Gastrocnemius medialis (tissue), 4 donors: ENCODE results near the gene BRIX1. TPM values are rescaled to one million over a fixed set of nuclear protein-coding genes. Genes with fewer than 3 reads are reported as not detected.
A peak's percentile ranks its signal among the peaks of the same experiment; 100 is the strongest.

ENCODE experiments used
- ATAC-seq, 2 donors: fragments of 150-250 bp; one replicate each; pipeline ENCODE4 v1.9.1; 2016
- DNase-seq, 2 donors: peaks; one replicate each; pipeline ENCODE4 v3.0.0-alpha.2; 2019
- H3K27ac ChIP-seq, 4 donors: fragments of 200-600 bp; sonication (generic); 1 replicate in 1 of 4; 2 replicates in 3 of 4; pipeline ENCODE4 v1.5.1; 2016 to 2018; ENCODE audit warnings: mild to moderate bottlenecking in 2 of 4, moderate library complexity in 1 of 4
- H3K27me3 ChIP-seq, 3 donors: fragments of 200-600 bp; sonication (generic) in 2 of 3; 1 replicate in 1 of 3; 2 replicates in 2 of 3; pipeline versions ENCODE4 v1.5.1 to v1.6.0; 2016 to 2019; ENCODE audit warnings: mild to moderate bottlenecking in 1 of 3, moderate library complexity in 1 of 3
- H3K36me3 ChIP-seq, 2 donors: fragments of 200-600 bp; sonication (generic) in 1 of 2; one replicate each; pipeline ENCODE4 v1.5.1; 2017 to 2018
- H3K4me1 ChIP-seq, 2 donors: fragments of 200-600 bp; sonication (generic) in 1 of 2; one replicate each; pipeline ENCODE4 v1.5.1; 2016 to 2017; ENCODE audit warnings: mild to moderate bottlenecking in 2 of 2
- H3K4me3 ChIP-seq, 4 donors: fragments of 200-600 bp; sonication (generic) in 3 of 4; 1 replicate in 1 of 4; 2 replicates in 3 of 4; pipeline ENCODE4 v1.5.1; 2016 to 2019; ENCODE audit warnings: mild to moderate bottlenecking in 2 of 4
- H3K9me3 ChIP-seq, 3 donors: fragments of 200-600 bp; sonication (generic) in 2 of 3; 1 replicate in 1 of 3; 2 replicates in 2 of 3; pipeline ENCODE4 v1.5.1; 2016 to 2019
- POLR2A ChIP-seq, 2 donors: fragments of 450-650 bp; IDR thresholded peaks; one replicate each; pipeline ENCODE4 v1.6.1; 2017; ENCODE audit warnings: antibody characterized with exemption in 2 of 2, mild to moderate bottlenecking in 2 of 2, moderate library complexity in 2 of 2
- in situ Hi-C, 4 donors: fragments of 200-750 bp; cut with MboI; loops; one replicate each; pipeline versions ENCODE4 v1.15.0 to v1.8.0; 2017; ENCODE audit warnings: low sequenced_read_pairs in 4 of 4
- intact Hi-C: fragments of 100-400 bp; cut with DNase I; formaldehyde crosslinking; loops from one replicate; pipeline ENCODE4 v1.15.1; 2023; ENCODE audit warnings: low total_unique reads
- total RNA-seq, 4 donors: library from RNA; depleted of rRNA; stranded (reverse); fragments of >200 nt; gene quantifications; one replicate each; pipeline versions ENCODE4 v1.1.0 to v1.2.3, GENCODE V29; 2016
- TF ChIP-seq, protein P1 (sequence below), 5 experiments: fragments of 450-650 bp in 3 of 5; fragments of 200-600 bp in 2 of 5; sonication (generic) in 2 of 5; IDR thresholded peaks in 4 of 5; conservative IDR thresholded peaks in 1 of 5; 1 replicate in 4 of 5; 2 replicates in 1 of 5; pipeline ENCODE4 v1.5.1; 2016 to 2019; ENCODE audit warnings: antibody characterized with exemption in 5 of 5, mild to moderate bottlenecking in 3 of 5, moderate library complexity in 3 of 5

The BRIX1 gene
- total RNA-seq, 4 donors from 2014 or later = 9.2 to 15.7 (median 12.0) TPM

GRCh38 chr5:34886392-34887119, 29.0 kb upstream of the BRIX1 start:
- intact Hi-C loops = no loop called here
- TF ChIP-seq, protein P1, sequence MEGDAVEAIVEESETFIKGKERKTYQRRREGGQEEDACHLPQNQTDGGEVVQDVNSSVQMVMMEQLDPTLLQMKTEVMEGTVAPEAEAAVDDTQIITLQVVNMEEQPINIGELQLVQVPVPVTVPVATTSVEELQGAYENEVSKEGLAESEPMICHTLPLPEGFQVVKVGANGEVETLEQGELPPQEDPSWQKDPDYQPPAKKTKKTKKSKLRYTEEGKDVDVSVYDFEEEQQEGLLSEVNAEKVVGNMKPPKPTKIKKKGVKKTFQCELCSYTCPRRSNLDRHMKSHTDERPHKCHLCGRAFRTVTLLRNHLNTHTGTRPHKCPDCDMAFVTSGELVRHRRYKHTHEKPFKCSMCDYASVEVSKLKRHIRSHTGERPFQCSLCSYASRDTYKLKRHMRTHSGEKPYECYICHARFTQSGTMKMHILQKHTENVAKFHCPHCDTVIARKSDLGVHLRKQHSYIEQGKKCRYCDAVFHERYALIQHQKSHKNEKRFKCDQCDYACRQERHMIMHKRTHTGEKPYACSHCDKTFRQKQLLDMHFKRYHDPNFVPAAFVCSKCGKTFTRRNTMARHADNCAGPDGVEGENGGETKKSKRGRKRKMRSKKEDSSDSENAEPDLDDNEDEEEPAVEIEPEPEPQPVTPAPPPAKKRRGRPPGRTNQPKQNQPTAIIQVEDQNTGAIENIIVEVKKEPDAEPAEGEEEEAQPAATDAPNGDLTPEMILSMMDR (IDR thresholded peaks at IDR 0.05 in 4 of 5, conservative IDR thresholded peaks at IDR 0.05 in 1 of 5) = no peak
- no peak for TF ChIP-seq POLR2A (IDR thresholded peaks at IDR 0.05)
- DNase-seq (no peak), ATAC-seq (no peak)
- Histone ChIP-seq H3K9me3 (no peaks in the 10 kb centered on the region), H3K4me1 (no peaks in the 10 kb centered on the region), H3K27ac (no peak overlapping the region), H3K27me3 (no peaks in the 10 kb centered on the region), H3K4me3 (no peak overlapping the region), H3K36me3 (no peaks in the 10 kb centered on the region)
- in situ Hi-C loops = loop anchor here in 1 of 4 donors (25.0 kb wide), 1 partner anchor 399 kb away; no protein-coding TSS in a partner anchor

DNA sequence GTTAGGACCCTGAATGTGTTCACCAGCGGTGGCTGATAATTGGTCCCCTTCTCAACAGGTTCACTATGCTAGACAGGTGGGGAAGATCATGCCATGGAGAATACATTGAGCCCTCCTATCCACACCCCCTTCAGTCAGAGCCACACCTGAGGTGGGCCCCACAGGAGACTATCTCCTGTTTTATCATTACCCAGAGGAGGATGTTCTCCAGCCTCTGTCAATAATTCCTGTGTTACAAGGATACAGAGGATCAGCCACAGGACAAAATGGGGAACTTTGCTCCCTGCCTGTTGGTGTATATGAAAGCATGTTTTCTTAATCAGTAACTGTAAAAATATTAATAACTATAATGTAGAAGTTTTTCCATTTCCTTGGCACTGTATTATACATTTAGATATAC, 26.1 kb upstream of the BRIX1 start:
- H3K4me3 ChIP-seq = no peak overlapping the region
- intact Hi-C loops (no loop called here), in situ Hi-C loops (loop anchor here in 1 of 4 donors (25.0 kb wide), 1 partner anchor 402 kb away; no protein-coding TSS in a partner anchor)
- DNase-seq = no peak
- no peak for ATAC-seq
- H3K36me3 ChIP-seq = no peaks in the 10 kb centered on the region
- no peak overlapping the region for H3K27ac ChIP-seq
- no peak for TF ChIP-seq POLR2A (IDR thresholded peaks at IDR 0.05)
- no peaks in the 10 kb centered on the region for H3K9me3 ChIP-seq
- H3K27me3 ChIP-seq = no peaks in the 10 kb centered on the region
- H3K4me1 ChIP-seq = no peaks in the 10 kb centered on the region

DNA sequence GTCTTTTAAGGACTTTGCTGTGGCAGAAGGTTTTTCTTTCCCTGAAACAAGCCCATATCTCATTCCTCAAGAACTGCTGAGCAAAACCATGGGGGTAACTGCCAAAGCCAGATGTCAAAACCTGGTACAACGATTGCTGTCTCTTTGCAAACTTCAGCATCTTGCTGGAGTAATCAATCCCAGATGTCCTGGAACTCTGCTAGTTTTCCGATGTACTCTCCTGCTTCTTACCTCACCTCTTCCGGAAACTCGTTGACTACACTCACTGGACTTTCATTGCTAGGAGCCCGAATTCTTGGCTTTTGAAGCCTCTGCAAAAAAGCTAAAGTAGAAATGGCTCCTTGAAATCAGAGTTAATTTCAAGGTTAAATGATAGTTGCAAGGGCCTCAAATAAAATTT, 23.5 kb upstream of the BRIX1 start:
- no peak for TF ChIP-seq POLR2A (IDR thresholded peaks at IDR 0.05)
- TF ChIP-seq, protein P1 (IDR thresholded peaks at IDR 0.05 in 4 of 5, conservative IDR thresholded peaks at IDR 0.05 in 1 of 5) = no peak
- Histone ChIP-seq H3K4me3 (no peak overlapping the region), H3K27me3 (no peaks in the 10 kb centered on the region), H3K9me3 (no peaks in the 10 kb centered on the region), H3K36me3 (peaks cover 0 to 4% of the 10 kb centered on the region in 2 donors), H3K4me1 (no peaks in the 10 kb centered on the region), H3K27ac (no peak overlapping the region)
- in situ Hi-C loops (loop anchor here (10.0 to 25.0 kb wide), 3 partner anchors 367 to 407 kb away; no protein-coding TSS in a partner anchor), intact Hi-C loops (no loop called here)
- DNase-seq (peak in 1 of 2 donors; percentile 2), ATAC-seq (peak in 1 of 2 donors; percentile 26)

- Histone ChIP-seq H3K27ac (no peak overlapping the region), H3K36me3 (peaks cover 0 to 5% of the 10 kb centered on the region in 2 donors), H3K4me1 (no peaks in the 10 kb centered on the region), H3K4me3 (no peak overlapping the region), H3K9me3 (no peaks in the 10 kb centered on the region), H3K27me3 (no peaks in the 10 kb centered on the region)
- intact Hi-C loops (no loop called here), in situ Hi-C loops (loop anchor here (10.0 to 25.0 kb wide), 3 partner anchors 368 to 408 kb away; no protein-coding TSS in a partner anchor)
- no peak for TF ChIP-seq POLR2A (IDR thresholded peaks at IDR 0.05)
- TF ChIP-seq, protein P1 (IDR thresholded peaks at IDR 0.05 in 4 of 5, conservative IDR thresholded peaks at IDR 0.05 in 1 of 5) = no peak
- ATAC-seq (no peak), DNase-seq (no peak)
Measured at GRCh38 chr5:34892414-34892813, 23.1 kb upstream of the BRIX1 start.

GRCh38 chr5:34894716-34895115, 20.8 kb upstream of the BRIX1 start:
- peaks cover 0 to 5% of the 10 kb centered on the region in 2 donors for H3K36me3 ChIP-seq
- no peaks in the 10 kb centered on the region for H3K27me3 ChIP-seq
- H3K9me3 ChIP-seq = no peaks in the 10 kb centered on the region
- no peak overlapping the region for H3K4me3 ChIP-seq
- in situ Hi-C loops (loop anchor here (10.0 to 25.0 kb wide), 3 partner anchors 370 to 410 kb away; no protein-coding TSS in a partner anchor), intact Hi-C loops (no loop called here)
- no peak for ATAC-seq
- H3K27ac ChIP-seq = no peak overlapping the region
- no peak for TF ChIP-seq POLR2A (IDR thresholded peaks at IDR 0.05)
- TF ChIP-seq, protein P1 (IDR thresholded peaks at IDR 0.05 in 4 of 5, conservative IDR thresholded peaks at IDR 0.05 in 1 of 5) = no peak
- no peaks in the 10 kb centered on the region for H3K4me1 ChIP-seq
- no peak for DNase-seq
